ENCODE measurements around the gene KCNB1. TPM values are rescaled to one million over a fixed set of nuclear protein-coding genes. Genes with fewer than 3 reads are reported as not detected.

The KCNB1 gene
- total RNA-seq, 1 experiment from 2014 or later, result 0.68 TPM

GRCh38 chr20:49475292-49476015 lies 7.0 kb downstream of the KCNB1 start:
- H3K27me3 Mint-ChIP-seq (ENCODE audit: low read depth), result peaks cover 3% of the 10 kb centered on the region
- no peak overlapping the region for H2BK120ac ChIP-seq (ENCODE audit: low read depth, low read length, poor library complexity, severe bottlenecking)
- no peak overlapping the region for H3K56ac ChIP-seq (ENCODE audit: insufficient read length, low read depth, low read length)
- no CpG with 5 or more reads among the region's 6 CpGs for WGBS (ENCODE audit: extremely low coverage, insufficient read length, low lambda C conversion rate)
- no peak overlapping the region for H3K18ac ChIP-seq (ENCODE audit: insufficient read length, low read depth, low read length)
- H4K5ac ChIP-seq (ENCODE audit: insufficient read length, low read depth, low read length), result no peak overlapping the region
- H3K9me3 Mint-ChIP-seq, result no peaks in the 10 kb centered on the region; a peak in 1 of 5 replicates
- no peaks in the 10 kb centered on the region for H3K23me2 ChIP-seq (ENCODE audit: insufficient read length, low read depth, low read length, poor library complexity, severe bottlenecking)
- H3K4me1 ChIP-seq (ENCODE audit: insufficient read depth, low read length), result no peaks in the 10 kb centered on the region
- H4K20me1 ChIP-seq (ENCODE audit: control insufficient read depth, insufficient read depth, insufficient read length), result no peaks in the 10 kb centered on the region
- no peak overlapping the region for H3K14ac ChIP-seq (ENCODE audit: insufficient read depth, low read length)
- H3K4me3 Mint-ChIP-seq, result no peak overlapping the region
- H3K9ac ChIP-seq (ENCODE audit: extremely low read depth, insufficient read length, low read length), result no peak overlapping the region
- no peak for DNase-seq
- no peaks in the 10 kb centered on the region for H3K79me1 ChIP-seq (ENCODE audit: insufficient read depth, low read depth, low read length, poor library complexity, severe bottlenecking)
- no peak overlapping the region for H2BK5ac ChIP-seq (ENCODE audit: insufficient read length, low read length)
- H2BK15ac ChIP-seq (ENCODE audit: low read depth, low read length), result no peak overlapping the region
- no peaks in the 10 kb centered on the region for H3K9me3 ChIP-seq (ENCODE audit: control insufficient read depth, low read depth, low read length)
- no peak overlapping the region for H2BK20ac ChIP-seq (ENCODE audit: low read depth, low read length, poor library complexity, severe bottlenecking)
- no peak overlapping the region for H3T11ph ChIP-seq (ENCODE audit: low read length)
- H3K4me1 Mint-ChIP-seq, result peaks cover 4 to 16% of the 10 kb centered on the region in 2 experiments; a peak in 3 of 4 replicates
- H3K27me3 ChIP-seq (ENCODE audit: insufficient read depth, low read length), result no peaks in the 10 kb centered on the region
- no peak overlapping the region for H2BK12ac ChIP-seq (ENCODE audit: insufficient read length, low read depth, low read length)
- H4K8ac ChIP-seq (replicated peaks; ENCODE audit: insufficient read length, low read depth, low read length), result no peak overlapping the region
- H2AK5ac ChIP-seq (ENCODE audit: insufficient read length, low read length), result no peak overlapping the region
- H3K27ac ChIP-seq (ENCODE audit: insufficient read length, low read depth, low read length), result no peak overlapping the region
- no peak overlapping the region for H4K91ac ChIP-seq (ENCODE audit: insufficient read length, low read depth, low read length)
- no peak for TF ChIP-seq CTCF (conservative IDR thresholded peaks at IDR 0.05)
- no peak overlapping the region for H3K27ac Mint-ChIP-seq
- no peaks in the 10 kb centered on the region for H3K79me2 ChIP-seq (ENCODE audit: insufficient read depth, low read length)
- no peak overlapping the region for H2AFZ ChIP-seq (ENCODE audit: low read length)
- no peak overlapping the region for H3K4me2 ChIP-seq (ENCODE audit: insufficient read depth, insufficient read length, low read length)
- no peak overlapping the region for H3K4ac ChIP-seq (ENCODE audit: low read depth, low read length)
- H3K23ac ChIP-seq (ENCODE audit: insufficient read length, low read depth, low read length), result no peak overlapping the region
- H3K36me3 Mint-ChIP-seq (ENCODE audit: insufficient read depth in 1 of 3, low read depth in 3 of 3), result no peaks in the 10 kb centered on the region

All from H9 (cell line).